ENCODE data around the gene ABCB1. TPM values are rescaled to one million over a fixed set of nuclear protein-coding genes. Genes with fewer than 3 reads are reported as not detected.

The ABCB1 gene
- total and polyA plus RNA-seq, 12 donors = 1.3 to 7.1 (median 2.7) TPM

DNA sequence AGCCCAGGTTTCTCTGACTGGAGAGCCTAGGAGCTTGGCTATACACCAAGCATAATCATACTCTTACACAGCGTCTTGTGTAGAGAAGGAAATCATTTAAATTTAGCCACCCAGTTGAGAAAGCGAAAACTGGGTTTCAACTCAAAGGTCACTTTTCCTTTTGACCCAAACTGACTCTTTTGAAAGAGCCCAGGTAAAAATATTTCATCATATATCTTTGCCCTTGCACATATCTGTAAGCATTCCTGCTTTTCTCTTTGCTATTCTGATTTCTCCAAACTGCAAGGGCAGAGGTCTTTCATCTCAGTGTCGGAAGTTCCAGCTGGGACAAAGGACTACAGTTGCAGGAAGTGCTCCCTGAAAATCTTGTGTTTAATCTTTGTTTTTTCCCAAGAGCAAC, 103.2 kb downstream of the ABCB1 start:
- TF ChIP-seq CTCF (IDR thresholded peaks at IDR 0.05) = no peak
- no peaks in the 10 kb centered on the region for H3K4me1 ChIP-seq
- no peak overlapping the region for H3K27ac ChIP-seq
- WGBS, 2 donors = 64 to 82% methylated on average over 3 of the region's 3 CpGs
- DNase-seq (no peak), ATAC-seq (no peak)
- intact Hi-C loops (cut with DNase I) = no loop called here
- no peaks in the 10 kb centered on the region for H3K36me3 ChIP-seq
- H3K4me3 ChIP-seq = no peak overlapping the region
- H3K27me3 ChIP-seq = no peaks in the 10 kb centered on the region
- H3K9me3 ChIP-seq = peaks cover 0 to 4% (median 0%) of the 10 kb centered on the region in 11 donors

- Histone ChIP-seq H3K4me3 (no peak overlapping the region), H3K27ac (no peak overlapping the region), H3K36me3 (no peaks in the 10 kb centered on the region), H3K4me1 (no peaks in the 10 kb centered on the region), H3K9me3 (peaks cover 0 to 9% (median 0%) of the 10 kb centered on the region in 11 donors), H3K27me3 (no peaks in the 10 kb centered on the region)
- no peak for ATAC-seq
- intact Hi-C loops (cut with DNase I) = no loop called here
- no peak for DNase-seq
- TF ChIP-seq CTCF (IDR thresholded peaks at IDR 0.05) = no peak
- WGBS, 2 donors = 60 to 62% methylated on average over 5 of the region's 5 CpGs
Observed at GRCh38 chr7:87495366-87495765, 105.3 kb downstream of the ABCB1 start.

DNA sequence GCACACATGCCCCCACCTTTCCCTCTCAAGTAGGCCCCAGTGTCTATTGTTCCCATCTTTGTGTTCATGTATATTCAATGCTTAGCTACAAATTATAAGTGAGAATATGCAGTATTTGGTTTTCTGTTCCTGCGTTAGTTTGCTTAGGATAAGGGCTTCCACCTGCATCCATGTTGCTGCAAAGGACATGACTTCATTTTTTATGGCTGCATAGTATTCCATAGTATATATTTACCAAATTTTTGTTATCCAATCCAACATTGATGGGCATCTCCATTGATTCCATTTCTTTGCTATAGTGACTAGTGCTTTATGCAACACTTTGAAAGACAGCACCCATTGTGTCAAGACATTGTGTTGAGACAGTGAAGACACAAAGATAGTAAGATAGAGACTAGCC, 106.2 kb downstream of the ABCB1 start:
- no peak overlapping the region for H3K27ac ChIP-seq
- H3K4me1 ChIP-seq = no peaks in the 10 kb centered on the region
- TF ChIP-seq CTCF (IDR thresholded peaks at IDR 0.05) = no peak
- no peak for DNase-seq
- no peaks in the 10 kb centered on the region for H3K36me3 ChIP-seq
- H3K27me3 ChIP-seq = no peaks in the 10 kb centered on the region
- ATAC-seq = no peak
- H3K4me3 ChIP-seq = no peak overlapping the region
- peaks cover 0 to 9% (median 0%) of the 10 kb centered on the region in 11 donors for H3K9me3 ChIP-seq
- intact Hi-C loops (cut with DNase I) = no loop called here
- WGBS, 2 donors = 93 to 97% methylated on average over 1 of the region's 1 CpG

DNA sequence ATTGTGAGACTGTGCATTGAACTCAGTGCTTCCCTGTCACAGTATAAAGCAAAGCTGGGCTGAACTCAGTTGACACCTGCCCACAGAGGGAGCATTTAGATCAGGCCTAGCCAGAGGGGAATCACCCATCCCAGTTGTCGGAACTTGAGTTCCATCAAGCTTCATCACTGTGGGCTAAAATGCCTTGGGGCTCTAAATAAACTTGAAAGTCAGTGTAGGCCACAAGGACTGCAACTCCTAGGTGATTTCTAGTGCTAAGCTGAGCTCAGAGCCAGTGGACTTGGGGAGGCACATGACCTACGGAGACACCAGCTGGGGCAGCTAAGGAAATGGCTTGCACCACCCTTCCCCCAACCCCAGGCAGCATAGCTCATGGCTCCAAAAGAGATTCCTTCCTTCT, 117.6 kb downstream of the ABCB1 start:
- no peaks in the 10 kb centered on the region for H3K27me3 ChIP-seq
- no peak overlapping the region for H3K4me3 ChIP-seq
- no peak for DNase-seq
- intact Hi-C loops (cut with DNase I) = no loop called here
- no peaks in the 10 kb centered on the region for H3K9me3 ChIP-seq
- TF ChIP-seq CTCF (IDR thresholded peaks at IDR 0.05) = no peak
- WGBS, 2 donors = 82 to 87% methylated on average over 2 of the region's 2 CpGs
- H3K27ac ChIP-seq = no peak overlapping the region
- no peaks in the 10 kb centered on the region for H3K4me1 ChIP-seq
- no peaks in the 10 kb centered on the region for H3K36me3 ChIP-seq
- no peak for ATAC-seq
